Left ventricle myocardium inferior (tissue), 1 donor: ENCODE data around the gene LOXL3. TPM values are rescaled to one million over a fixed set of nuclear protein-coding genes. Genes with fewer than 3 reads are reported as not detected.

Experiments used
- DNase-seq: peaks from one replicate; pipeline ENCODE4 v3.0.0-alpha.2; 2020
- H3K27ac ChIP-seq: fragments of 200-600 bp; replicated peaks from 2 replicates; pipeline ENCODE4 v1.8.0; 2021
- H3K27me3 ChIP-seq: fragments of 200-600 bp; 2 replicates; pipeline ENCODE4 v1.8.0; 2021; ENCODE audit warnings: low read depth
- H3K36me3 ChIP-seq: fragments of 200-600 bp; 2 replicates; pipeline ENCODE4 v1.8.0; 2021
- H3K4me1 ChIP-seq: fragments of 200-600 bp; 2 replicates; pipeline ENCODE4 v1.8.0; 2021
- H3K4me3 ChIP-seq: fragments of 200-600 bp; 2 replicates; pipeline ENCODE4 v1.8.0; 2021; ENCODE audit warnings: mild to moderate bottlenecking, moderate library complexity
- H3K9me3 ChIP-seq: fragments of 200-600 bp; replicated peaks from 2 replicates; pipeline ENCODE4 v1.8.0; 2021
- intact Hi-C: fragments of 100-400 bp; cut with micrococcal nuclease; formaldehyde crosslinking; loops from one replicate; pipeline ENCODE4 v1.11.0; 2022
- total RNA-seq: library from RNA; stranded (reverse); fragmentation: NEBNext Ultra II Directional; extraction: Animal tissue kit (Norgen Biotek cat#: 25700); gene quantifications from one replicate; pipeline ENCODE4 v1.2.1, GENCODE V29; 2021
- TF ChIP-seq, protein P1 (sequence below): fragments of 200-600 bp; IDR thresholded peaks from 2 replicates; pipeline ENCODE4 v1.8.0; 2021; ENCODE audit warnings: antibody characterized with exemption, mild to moderate bottlenecking, borderline replicate concordance
- donor health status: DM: no; HTN: yes; CAD: no; lungs with severe emphysema.

The LOXL3 gene
- total RNA-seq, 1 donor from 2014 or later: 4.7 TPM

- TF ChIP-seq, protein P1, sequence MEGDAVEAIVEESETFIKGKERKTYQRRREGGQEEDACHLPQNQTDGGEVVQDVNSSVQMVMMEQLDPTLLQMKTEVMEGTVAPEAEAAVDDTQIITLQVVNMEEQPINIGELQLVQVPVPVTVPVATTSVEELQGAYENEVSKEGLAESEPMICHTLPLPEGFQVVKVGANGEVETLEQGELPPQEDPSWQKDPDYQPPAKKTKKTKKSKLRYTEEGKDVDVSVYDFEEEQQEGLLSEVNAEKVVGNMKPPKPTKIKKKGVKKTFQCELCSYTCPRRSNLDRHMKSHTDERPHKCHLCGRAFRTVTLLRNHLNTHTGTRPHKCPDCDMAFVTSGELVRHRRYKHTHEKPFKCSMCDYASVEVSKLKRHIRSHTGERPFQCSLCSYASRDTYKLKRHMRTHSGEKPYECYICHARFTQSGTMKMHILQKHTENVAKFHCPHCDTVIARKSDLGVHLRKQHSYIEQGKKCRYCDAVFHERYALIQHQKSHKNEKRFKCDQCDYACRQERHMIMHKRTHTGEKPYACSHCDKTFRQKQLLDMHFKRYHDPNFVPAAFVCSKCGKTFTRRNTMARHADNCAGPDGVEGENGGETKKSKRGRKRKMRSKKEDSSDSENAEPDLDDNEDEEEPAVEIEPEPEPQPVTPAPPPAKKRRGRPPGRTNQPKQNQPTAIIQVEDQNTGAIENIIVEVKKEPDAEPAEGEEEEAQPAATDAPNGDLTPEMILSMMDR: no peak
- H3K4me1 ChIP-seq: peaks cover 21% of the 10 kb centered on the region
- H3K27ac ChIP-seq: no peak overlapping the region
- H3K9me3 ChIP-seq: no peaks in the 10 kb centered on the region
- no peak for DNase-seq
- H3K4me3 ChIP-seq: no peak overlapping the region
- intact Hi-C loops: no loop called here
- no peaks in the 10 kb centered on the region for H3K36me3 ChIP-seq
- peaks cover 54% of the 10 kb centered on the region for H3K27me3 ChIP-seq
Observed at GRCh38 chr2:74558284-74559230, 4.8 kb upstream of the LOXL3 start.

DNA sequence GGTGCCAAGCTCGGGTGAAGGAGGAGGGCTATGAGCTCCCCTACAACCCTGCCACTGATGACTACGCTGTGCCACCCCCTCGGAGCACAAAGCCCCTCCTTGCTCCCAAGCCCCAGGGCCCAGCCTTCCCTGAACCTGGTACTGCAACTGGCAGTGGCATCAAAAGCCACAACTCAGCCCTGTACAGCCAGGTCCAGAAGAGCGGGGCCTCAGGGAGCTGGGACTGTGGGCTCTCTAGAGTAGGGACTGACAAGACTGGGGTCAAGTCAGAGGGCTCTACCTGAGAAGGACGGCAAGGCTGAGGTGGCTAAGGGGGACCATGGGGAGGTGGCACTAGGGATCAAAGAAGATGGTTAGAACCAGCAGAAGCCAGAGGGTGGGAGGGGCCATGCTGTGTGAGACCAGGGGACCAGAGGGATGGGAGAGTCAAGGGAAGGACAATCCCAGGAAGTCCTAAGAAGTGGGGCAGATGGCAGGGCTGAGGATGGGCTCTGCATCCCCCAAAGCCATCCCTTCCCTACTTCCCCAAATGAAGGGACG is 3.2 kb upstream of the LOXL3 start:
- Histone ChIP-seq H3K27me3 (peaks cover 37% of the 10 kb centered on the region), H3K4me1 (peaks cover 38% of the 10 kb centered on the region), H3K9me3 (no peaks in the 10 kb centered on the region), H3K27ac (no peak overlapping the region), H3K36me3 (no peaks in the 10 kb centered on the region), H3K4me3 (no peak overlapping the region)
- TF ChIP-seq, protein P1: no peak
- no peak for DNase-seq
- intact Hi-C loops: no loop called here

DNA sequence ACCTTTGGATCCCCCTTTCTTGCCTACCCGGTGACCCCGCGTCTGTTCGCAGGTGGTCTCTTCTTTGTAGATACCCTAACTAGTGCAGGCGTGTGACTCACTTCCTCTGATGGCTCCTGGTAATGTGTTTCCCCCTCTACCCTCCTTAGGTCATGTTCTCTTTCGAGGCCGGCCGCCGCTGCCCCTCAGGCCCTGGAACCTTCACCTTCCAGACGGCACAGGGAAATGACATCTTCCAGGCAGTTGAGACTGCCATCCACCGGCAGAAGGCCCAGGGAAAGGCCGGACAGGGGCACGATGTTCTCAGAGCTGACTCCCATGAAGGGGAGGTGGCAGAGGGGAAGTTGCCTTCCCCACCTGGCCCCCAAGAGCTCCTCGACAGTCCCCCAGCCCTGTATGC is 2.4 kb upstream of the LOXL3 start:
- no peak for DNase-seq
- peak overlapping the region; percentile 78 for H3K4me3 ChIP-seq

DNA sequence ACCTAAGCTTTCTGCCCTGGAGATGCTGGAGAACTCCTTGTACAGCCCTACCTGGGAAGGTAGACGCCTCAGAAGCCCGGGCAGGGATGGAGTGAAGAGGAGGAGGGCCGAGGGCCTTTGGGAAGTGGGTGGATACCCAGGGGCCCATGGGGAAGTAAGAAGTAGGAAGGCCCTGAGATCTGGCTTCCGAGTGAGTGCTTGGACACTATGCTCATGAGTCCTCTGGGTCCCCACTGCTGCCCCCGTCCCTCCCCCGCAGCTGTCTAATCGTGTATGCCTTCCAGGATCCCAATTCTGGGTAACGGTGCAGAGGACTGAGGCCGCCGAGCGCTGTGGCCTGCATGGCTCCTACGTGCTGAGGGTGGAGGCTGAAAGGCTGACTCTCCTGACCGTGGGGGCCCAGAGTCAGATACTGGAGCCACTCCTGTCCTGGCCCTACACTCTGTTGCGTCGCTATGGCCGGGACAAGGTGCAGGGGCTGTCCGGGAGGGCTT is 1.9 kb upstream of the LOXL3 start:
- peaks cover 35% of the 10 kb centered on the region for H3K27me3 ChIP-seq
- TF ChIP-seq, protein P1: no peak

More for the DNA sequence above, 2.4 kb upstream of the LOXL3 start:
- TF ChIP-seq, protein P1: no peak
- H3K4me1 ChIP-seq: peaks cover 39% of the 10 kb centered on the region
- H3K27me3 ChIP-seq: peaks cover 32% of the 10 kb centered on the region
- no peaks in the 10 kb centered on the region for H3K9me3 ChIP-seq
- H3K27ac ChIP-seq: no peak overlapping the region
- no peaks in the 10 kb centered on the region for H3K36me3 ChIP-seq
- intact Hi-C loops: no loop called here

GRCh38 chr2:74554820-74555531 is 1.2 kb upstream of the LOXL3 start:
- intact Hi-C loops: no loop called here
- Histone ChIP-seq H3K4me1 (peaks cover 41% of the 10 kb centered on the region), H3K9me3 (no peaks in the 10 kb centered on the region), H3K27ac (peak overlapping the region; percentile 87), H3K36me3 (no peaks in the 10 kb centered on the region), H3K4me3 (peak overlapping the region; percentile 78), H3K27me3 (peaks cover 35% of the 10 kb centered on the region)
- TF ChIP-seq, protein P1: no peak
- peak; percentile 38 for DNase-seq

More for the DNA sequence above, 1.9 kb upstream of the LOXL3 start:
- Histone ChIP-seq H3K36me3 (no peaks in the 10 kb centered on the region), H3K9me3 (no peaks in the 10 kb centered on the region), H3K27ac (peak overlapping the region; percentile 87), H3K4me3 (peak overlapping the region; percentile 78), H3K4me1 (peaks cover 39% of the 10 kb centered on the region)
- intact Hi-C loops: no loop called here
- DNase-seq: no peak
